Activated CD4-positive, CD25-positive, alpha-beta regulatory T cell treated with anti-CD3 and anti-CD28 coated beads, Interleukin-2, amount 50 U/mL, for 16 hours (primary cell): Measurements from ENCODE around the gene SMARCD3.

Source experiments
- DNase-seq: peaks from one replicate; pipeline ENCODE4 v3.0.0-alpha.2; 2020; ENCODE audit warnings: low read depth, low spot score

The SMARCD3 gene

GRCh38 chr7:151249034-151249731 is 689 bp upstream of the SMARCD3 start:
- DNase-seq, result no peak

DNA sequence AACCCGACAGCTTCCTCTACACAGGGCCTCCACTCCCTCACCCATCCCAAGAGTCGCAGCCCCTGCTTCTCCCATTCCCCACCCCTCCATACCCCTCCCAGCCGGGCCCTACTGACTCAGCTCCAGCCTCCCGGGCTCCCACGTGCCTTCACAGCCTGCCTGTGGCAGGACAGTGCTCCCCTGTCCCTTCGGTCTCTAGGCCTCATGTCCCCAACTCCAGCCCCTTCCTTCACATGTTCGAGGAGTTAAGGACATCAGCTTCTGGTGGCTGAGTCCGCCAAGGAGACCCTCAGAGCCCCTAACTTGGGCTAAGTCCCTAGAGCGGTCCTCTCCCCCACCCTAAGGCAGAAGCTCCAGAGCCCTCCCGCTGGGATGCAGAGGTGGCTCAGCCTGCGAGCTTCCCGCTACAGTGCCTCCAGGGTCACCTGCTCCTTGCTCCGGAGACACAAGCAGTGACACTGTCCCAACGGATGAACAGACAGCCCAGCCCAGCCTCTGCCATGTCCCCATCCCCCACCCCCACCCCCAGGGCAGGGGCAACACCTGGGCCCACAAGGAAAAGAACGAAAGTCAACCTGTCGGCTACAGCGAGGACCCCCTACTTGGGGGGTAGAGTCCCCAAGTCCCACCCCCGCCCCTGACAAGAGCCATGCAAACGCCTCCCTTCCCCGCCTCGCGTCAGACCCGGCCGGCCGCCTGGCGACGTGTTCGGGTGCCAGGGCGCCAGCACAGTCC is 716 bp downstream of the SMARCD3 start:
- no peak for DNase-seq

- no peak for DNase-seq
Observed at GRCh38 chr7:151246851-151247580, 1.5 kb downstream of the SMARCD3 start.

- DNase-seq, result no peak
Observed at GRCh38 chr7:151246102-151246850, 2.2 kb downstream of the SMARCD3 start.

- DNase-seq, result peak; percentile 26
Observed at GRCh38 chr7:151245360-151246101, 3.0 kb downstream of the SMARCD3 start.

DNA sequence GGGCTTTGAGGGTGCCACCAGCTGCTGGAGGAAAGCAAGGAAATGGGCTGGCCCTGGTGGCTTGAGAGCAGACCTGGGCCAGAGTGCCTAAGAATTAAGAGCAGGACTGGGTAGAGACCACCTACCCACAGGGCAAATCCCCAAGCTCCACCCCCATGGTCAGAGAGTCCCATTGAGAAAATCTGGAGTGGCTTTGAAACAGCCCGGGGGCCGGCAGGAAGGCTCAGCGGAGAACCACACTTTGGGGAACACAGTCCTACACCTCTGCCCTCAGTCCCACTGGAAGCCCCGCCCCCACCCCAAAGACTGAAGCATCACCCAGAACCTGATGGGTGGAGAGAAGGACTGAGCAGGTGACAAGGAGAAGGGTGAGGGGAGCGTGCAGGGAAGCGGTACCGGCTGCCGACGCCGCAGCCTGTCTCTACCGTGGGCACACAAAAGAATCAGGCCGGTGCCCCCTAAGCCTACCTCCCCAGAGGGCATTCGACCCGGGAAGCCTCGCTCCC is 3.6 kb downstream of the SMARCD3 start:
- no peak for DNase-seq

DNA sequence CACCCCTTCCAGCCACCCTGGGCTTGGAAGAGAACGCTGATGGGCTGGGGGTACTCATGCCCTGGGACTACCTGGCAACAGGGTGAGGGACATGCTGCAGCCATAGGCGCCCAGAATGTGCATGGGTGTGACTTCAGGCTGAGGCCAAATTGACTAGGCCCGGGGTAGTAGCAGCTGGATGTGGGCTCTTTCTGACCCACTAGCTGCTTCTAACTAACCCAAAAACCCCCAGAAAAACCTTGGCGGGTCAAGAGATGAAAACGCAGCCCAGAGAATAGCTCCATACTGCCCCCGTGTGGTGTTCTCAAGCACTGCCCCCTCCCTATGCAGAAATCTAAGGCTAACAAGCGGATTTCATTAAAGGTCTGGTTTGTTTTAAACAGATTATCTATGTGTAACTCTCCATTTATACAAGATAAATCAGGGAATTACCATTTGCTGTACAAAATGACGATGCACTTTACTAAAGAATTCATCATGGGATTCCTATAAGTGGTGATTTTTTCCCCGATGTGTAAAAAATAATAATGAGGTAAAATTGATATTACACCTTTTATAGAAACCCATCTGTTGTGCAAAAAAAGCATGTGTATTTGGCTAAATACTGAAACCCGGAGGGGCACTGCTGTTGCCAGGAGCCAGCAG is 4.2 kb downstream of the SMARCD3 start:
- DNase-seq, result no peak

DNA sequence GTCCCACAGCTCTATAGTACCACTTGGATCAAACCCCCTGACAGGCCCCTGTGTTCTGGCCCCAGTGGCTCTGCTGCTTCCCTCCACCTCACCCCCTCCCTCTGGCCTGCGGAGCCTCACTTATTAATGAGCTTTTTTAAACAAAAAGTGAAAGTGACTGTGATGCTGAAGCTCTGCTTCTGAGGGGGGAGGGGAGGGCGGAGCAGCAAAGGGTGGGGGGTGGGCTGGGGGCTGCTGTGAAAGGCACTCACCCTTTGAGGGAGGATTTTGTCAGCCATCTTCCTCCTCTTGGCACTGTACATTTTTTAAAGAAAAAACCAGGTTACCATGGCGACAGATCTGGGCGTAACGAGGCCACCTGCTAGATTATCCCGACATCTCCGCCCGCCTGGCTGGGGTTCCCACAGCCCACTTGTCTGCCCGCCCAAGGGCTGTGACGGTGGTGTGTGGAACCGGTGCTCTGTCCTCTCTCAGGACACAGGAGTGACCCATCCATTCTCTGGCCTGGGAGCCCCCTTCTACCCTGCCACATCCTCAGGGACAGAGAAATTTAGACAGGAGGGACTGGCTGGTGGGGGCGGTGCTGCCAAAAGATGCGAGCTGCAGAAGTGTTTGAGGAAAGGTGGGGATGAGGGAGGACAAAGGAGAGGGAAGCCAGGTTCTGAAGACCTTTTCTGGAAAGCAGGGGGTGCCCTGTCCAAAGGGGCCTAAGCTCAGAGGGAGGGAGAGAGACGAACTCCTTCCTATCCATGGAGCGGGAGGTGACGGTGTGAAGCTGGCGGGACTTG is 4.9 kb downstream of the SMARCD3 start:
- DNase-seq, result no peak

- no peak for DNase-seq
Observed at GRCh38 chr7:151243045-151243349, 5.5 kb downstream of the SMARCD3 start.

GRCh38 chr7:151242159-151243044 is 6.1 kb downstream of the SMARCD3 start:
- DNase-seq, result no peak

DNA sequence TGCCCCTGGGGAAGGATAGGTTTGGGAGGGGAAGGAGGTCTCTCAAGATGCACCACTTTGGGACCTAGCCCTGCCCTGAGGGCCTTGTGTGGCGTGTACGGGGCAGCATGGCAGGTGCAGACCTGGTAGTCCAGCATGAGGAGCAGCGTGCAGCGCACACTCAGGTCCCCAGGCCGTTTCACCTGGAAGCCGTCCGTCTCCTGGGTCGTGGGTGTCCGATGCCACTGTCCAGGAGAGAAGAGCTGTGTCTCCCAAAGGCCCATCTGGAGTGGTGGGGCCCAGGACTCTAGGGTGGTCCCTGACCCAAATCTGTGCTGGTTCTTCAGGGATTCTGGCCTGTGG is 6.8 kb downstream of the SMARCD3 start:
- DNase-seq, result no peak

- DNase-seq, result no peak
Observed at GRCh38 chr7:151240942-151241754, 7.3 kb downstream of the SMARCD3 start.

- no peak for DNase-seq
Observed at GRCh38 chr7:151240536-151240935, 8.0 kb downstream of the SMARCD3 start.

DNA sequence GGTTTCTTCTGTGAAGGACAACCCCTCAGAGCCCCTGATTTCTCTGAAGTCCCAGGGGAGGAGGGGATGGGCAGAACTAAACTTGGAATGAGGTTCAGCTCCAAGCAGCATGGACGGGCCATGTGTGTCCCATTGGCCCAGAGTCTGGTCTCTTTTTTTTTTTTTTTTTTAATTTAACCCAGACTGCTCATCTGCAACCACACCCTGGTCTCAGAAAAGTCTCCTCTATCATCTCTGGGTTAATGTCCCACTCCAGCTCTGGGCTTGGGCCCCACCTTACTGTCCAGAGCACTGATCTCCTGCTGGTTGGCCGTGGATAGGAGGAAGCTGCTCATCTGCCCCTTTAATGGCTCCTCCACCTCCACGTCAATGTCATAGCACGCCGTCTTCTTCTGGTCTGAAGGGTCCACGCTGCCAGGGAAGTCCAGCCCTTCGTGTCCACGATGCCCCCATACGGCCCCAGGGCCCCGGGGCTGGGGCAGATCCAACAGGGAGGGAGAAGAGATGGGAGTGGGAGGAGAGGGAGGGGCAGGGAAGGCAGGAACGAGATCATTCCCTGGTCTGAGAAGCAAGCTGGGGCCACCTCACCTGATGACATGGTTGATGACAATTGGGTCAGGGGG is 8.5 kb downstream of the SMARCD3 start:
- DNase-seq, result no peak

- DNase-seq, result no peak
Observed at GRCh38 chr7:151238924-151239836, 9.3 kb downstream of the SMARCD3 start.

DNA sequence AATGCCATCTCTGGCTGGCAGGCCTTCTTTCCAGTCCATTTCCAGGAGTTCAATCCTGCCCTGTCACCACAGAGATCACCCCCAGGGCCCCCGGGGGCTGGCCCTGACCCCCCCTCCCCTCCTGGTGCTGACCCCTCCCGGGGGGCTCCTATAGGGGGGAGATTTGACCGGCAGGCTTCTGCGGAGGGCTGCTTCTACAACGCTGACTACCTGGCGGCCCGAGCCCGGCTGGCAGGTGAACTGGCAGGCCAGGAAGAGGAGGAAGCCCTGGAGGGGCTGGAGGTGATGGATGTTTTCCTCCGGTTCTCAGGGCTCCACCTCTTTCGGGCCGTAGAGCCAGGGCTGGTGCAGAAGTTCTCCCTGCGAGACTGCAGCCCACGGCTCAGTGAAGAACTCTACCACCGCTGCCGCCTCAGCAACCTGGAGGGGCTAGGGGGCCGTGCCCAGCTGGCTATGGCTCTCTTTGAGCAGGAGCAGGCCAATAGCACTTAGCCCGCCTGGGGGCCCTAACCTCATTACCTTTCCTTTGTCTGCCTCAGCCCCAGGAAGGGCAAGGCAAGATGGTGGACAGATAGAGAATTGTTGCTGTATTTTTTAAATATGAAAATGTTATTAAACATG is 10.2 kb downstream of the SMARCD3 start:
- DNase-seq, result no peak
